ENCODE results near the gene MED28. TPM values are rescaled to one million over a fixed set of nuclear protein-coding genes. Genes with fewer than 3 reads are reported as not detected.
"Not testable (repeated sequence)": the region's sequence is repeated elsewhere in the genome, so short reads cannot be mapped to it uniquely, and the experiment has no call there.

MED28 gene
- total RNA-seq, 4 donors from 2014 or later, result 6.1 to 14.5 (median 11.5) TPM

- Histone ChIP-seq H3K27me3 (no peaks in the 10 kb centered on the region), H3K9me3 (no peaks in the 10 kb centered on the region), H3K4me1 (no peaks in the 10 kb centered on the region), H3K36me3 (no peaks in the 10 kb centered on the region), H3K4me3 (no peak overlapping the region), H3K27ac (no peak overlapping the region)
- DNase-seq, result no peak
- 87 to 94% methylated on average over 2 of the region's 2 CpGs for WGBS, 2 donors
- TF ChIP-seq CTCF (IDR thresholded peaks at IDR 0.05) (no peak), POLR2A (IDR thresholded peaks at IDR 0.05) (no peak)
- intact Hi-C loops (cut with DNase I), result no loop called here
Observed at GRCh38 chr4:17650406-17650805, 36.0 kb downstream of the MED28 start.

- H3K9me3 ChIP-seq, result no peaks in the 10 kb centered on the region
- no peak overlapping the region for H3K4me3 ChIP-seq
- no peak overlapping the region for H3K27ac ChIP-seq
- H3K36me3 ChIP-seq, result no peaks in the 10 kb centered on the region
- TF ChIP-seq CTCF (IDR thresholded peaks at IDR 0.05), result no peak
- TF ChIP-seq POLR2A (IDR thresholded peaks at IDR 0.05), result no peak
- intact Hi-C loops (cut with DNase I), result no loop called here
- DNase-seq, result no peak
- H3K4me1 ChIP-seq, result no peaks in the 10 kb centered on the region
- H3K27me3 ChIP-seq, result no peaks in the 10 kb centered on the region
- 66 to 81% methylated on average over 7 to 8 of the region's 8 CpGs for WGBS, 2 donors
Observed at GRCh38 chr4:17654701-17655100, 40.3 kb downstream of the MED28 start.

GRCh38 chr4:17657090-17657489 is 42.6 kb downstream of the MED28 start:
- H3K9me3 ChIP-seq, result no peaks in the 10 kb centered on the region
- H3K4me1 ChIP-seq, result no peaks in the 10 kb centered on the region
- no peaks in the 10 kb centered on the region for H3K36me3 ChIP-seq
- intact Hi-C loops (cut with DNase I), result no loop called here
- no peak overlapping the region for H3K27ac ChIP-seq
- H3K27me3 ChIP-seq, result no peaks in the 10 kb centered on the region
- no peak for DNase-seq
- 63 to 88% methylated on average over 1 of the region's 1 CpG for WGBS, 2 donors
- no peak for TF ChIP-seq CTCF (IDR thresholded peaks at IDR 0.05)
- TF ChIP-seq POLR2A (IDR thresholded peaks at IDR 0.05), result no peak
- no peak overlapping the region for H3K4me3 ChIP-seq

GRCh38 chr4:17657849-17658248 is 43.4 kb downstream of the MED28 start:
- H3K27me3 ChIP-seq, result no peaks in the 10 kb centered on the region
- H3K9me3 ChIP-seq, result no peaks in the 10 kb centered on the region
- 71 to 81% methylated on average over 2 to 6 of the region's 9 CpGs for WGBS, 2 donors
- intact Hi-C loops (cut with DNase I), result no loop called here
- no peak overlapping the region for H3K27ac ChIP-seq
- TF ChIP-seq POLR2A (IDR thresholded peaks at IDR 0.05) (no peak), CTCF (IDR thresholded peaks at IDR 0.05) (no peak)
- H3K36me3 ChIP-seq, result no peaks in the 10 kb centered on the region
- H3K4me3 ChIP-seq, result no peak overlapping the region
- no peaks in the 10 kb centered on the region for H3K4me1 ChIP-seq
- no peak for DNase-seq

GRCh38 chr4:17659196-17659595 is 44.8 kb downstream of the MED28 start:
- WGBS, 2 donors, result 94% methylated on average over 8 of the region's 8 CpGs
- intact Hi-C loops (cut with DNase I); DNase-seq; H3K36me3 ChIP-seq; H3K27me3 ChIP-seq; H3K4me3 ChIP-seq; H3K27ac ChIP-seq; H3K9me3 ChIP-seq; H3K4me1 ChIP-seq: not testable (repeated sequence)

- no peaks in the 10 kb centered on the region for H3K36me3 ChIP-seq
- DNase-seq, result no peak
- intact Hi-C loops (cut with DNase I), result no loop called here
- H3K27me3 ChIP-seq, result no peaks in the 10 kb centered on the region
- H3K9me3 ChIP-seq, result no peaks in the 10 kb centered on the region
- 85 to 94% methylated on average over 3 of the region's 3 CpGs for WGBS, 2 donors
- H3K4me1 ChIP-seq, result no peaks in the 10 kb centered on the region
- no peak overlapping the region for H3K27ac ChIP-seq
- no peak for TF ChIP-seq CTCF (IDR thresholded peaks at IDR 0.05)
- TF ChIP-seq POLR2A (IDR thresholded peaks at IDR 0.05), result no peak
- no peak overlapping the region for H3K4me3 ChIP-seq
Observed at GRCh38 chr4:17662694-17663093, 48.3 kb downstream of the MED28 start.

Measured in esophagus squamous epithelium (tissue), 5 donors.